HL-60/S4 treated with phorbol 12-myristate 13-acetate at 8.2 ng/mL for 4 days and 3 days (cell line): ENCODE measurements around the gene OPN1SW.

Experiments
- in situ Hi-C: fragments of 300-500 bp; cut with MboI; formaldehyde crosslinking; loops from 2 replicates; pipeline ENCODE4 v1.15.0; 2022; ENCODE audit warnings: low sequenced_read_pairs

Gene OPN1SW

DNA sequence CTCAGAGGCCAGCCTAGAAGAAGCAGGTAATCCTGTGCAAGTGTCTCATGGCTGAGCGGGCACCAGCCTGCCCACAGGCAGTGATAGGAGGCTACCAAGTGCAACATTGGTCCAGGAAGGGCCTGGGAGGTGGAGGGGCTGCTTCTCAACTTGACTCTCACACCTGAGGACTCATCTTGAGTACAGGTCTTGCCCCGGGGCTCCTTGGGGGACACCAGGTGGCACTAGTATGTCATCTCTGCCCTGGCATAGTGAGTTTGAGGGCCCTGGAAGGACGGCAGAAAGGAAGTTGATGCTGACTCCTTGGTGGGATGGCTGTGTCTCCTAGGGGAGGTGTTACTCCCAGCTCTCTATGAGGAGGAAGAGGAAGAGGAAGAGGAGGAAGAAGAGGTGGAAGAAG, 18.4 kb upstream of the OPN1SW start:
- in situ Hi-C loops = no loop called here

DNA sequence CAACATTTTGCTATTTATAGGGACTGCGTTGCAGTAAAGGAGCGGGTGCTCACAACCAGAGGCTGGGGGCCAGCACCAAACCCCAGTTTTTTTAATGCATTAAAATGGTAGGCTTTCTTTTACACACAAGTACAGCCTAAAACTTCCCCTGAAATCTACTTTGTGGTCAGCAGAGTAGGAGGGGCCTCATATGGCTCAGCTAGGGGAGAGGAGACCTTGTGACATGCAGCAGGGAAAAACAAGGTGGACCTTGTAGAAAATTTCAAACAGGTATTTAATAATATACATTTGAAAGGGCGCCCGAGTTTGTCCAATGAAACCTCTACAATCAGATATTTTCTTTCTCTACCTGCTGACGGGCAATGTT, 17.6 kb upstream of the OPN1SW start:
- in situ Hi-C loops = no loop called here

DNA sequence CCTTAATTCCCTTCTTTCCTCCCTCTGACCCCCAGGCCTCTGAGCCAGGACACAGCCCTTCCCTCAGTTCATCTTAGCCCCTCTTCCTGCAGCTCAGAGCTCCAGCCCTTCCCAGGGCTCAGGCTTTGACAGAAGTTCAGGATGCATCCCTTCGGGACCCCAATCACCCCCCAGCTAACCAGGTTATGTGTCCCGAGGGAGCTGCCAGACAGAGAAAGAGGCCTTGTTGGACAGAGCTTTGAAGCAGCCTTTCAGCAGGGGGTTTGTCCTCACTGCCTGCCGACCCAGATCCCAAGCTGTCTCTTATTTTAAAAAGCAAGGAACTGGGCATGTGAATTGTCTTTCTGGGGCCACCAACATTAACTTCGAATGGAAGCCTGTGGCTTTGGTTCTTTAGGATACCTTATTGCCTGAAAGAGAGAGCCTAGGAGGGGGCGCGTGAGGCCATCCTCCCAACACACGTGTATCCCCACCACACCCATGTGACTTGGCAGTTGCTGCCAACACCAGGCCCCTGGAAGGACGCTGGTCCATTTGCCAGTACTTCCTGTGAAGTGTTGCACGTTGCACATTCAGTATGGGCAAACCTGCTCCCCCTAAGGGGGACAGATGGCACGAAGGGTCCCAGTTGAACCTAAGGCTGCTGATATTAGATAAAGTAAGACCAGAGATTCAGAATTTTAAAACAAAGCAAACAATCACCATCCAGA, 17.0 kb upstream of the OPN1SW start:
- in situ Hi-C loops = no loop called here

DNA sequence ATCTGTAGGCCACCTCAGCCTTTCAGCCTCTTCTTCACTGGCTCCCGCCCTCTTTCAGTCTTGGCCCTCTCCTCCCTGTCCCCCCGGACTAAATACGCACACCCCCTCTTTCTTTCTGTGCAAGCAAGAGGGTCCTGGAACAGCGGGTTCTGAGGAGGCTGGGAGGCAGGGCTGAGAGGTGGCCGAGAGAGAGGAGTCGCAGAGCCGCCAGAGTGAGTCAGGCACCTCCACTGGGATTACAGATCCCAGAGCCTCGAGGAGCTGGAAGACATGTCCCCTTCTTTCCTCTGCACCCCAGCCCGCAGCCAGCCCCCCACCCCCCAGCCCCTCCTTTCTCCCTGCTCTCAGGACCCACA, 16.4 kb upstream of the OPN1SW start:
- in situ Hi-C loops = no loop called here

DNA sequence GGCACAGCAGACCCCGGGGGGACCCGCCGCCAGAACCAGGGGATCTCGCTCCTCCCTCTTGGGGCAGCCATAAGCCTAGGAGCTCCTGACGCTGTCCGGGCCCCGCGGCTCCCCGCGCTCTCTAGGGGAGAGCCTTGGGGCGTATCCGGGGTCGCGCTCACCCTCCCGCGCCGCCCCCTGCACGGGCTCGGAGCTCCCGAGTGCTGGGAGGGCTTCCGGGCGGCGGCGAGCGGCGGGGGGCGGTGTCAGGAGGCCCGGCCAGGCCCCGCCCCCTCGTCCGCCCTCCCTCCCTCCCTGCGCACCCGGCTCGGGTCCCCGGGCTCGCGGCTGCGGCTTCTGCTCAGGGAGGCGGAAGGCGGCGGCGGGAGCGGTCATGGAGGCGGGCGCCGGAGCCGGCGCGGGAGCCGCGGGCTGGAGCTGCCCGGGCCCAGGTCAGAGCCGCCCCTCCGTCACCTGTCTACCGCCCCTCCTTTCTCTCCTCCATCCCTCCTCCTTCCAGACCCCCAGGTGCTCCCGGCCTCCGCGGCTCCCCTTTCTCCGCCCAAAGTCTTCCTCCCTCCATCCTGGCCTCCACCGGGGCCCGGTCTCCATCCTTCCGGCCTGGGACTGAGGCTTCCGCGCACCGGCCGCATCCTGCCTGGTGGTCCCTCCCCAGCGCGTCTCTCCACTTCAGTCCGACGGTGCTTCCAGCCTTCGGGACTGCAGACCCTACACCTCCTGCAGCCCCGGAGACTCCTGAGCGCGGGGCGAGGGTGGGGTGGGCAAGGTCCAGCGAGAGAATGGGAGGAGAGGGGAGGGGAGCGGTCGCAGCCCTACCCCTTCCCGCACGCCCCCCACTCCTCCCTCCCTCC, 15.8 kb upstream of the OPN1SW start, which contains the start of gene CCDC136:
TSS of gene CCDC136 (plus strand) at position 848 of the 851 bp plus-strand sequence. CDS start 444 bp downstream, outside the sequence.
- in situ Hi-C loops = no loop called here

DNA sequence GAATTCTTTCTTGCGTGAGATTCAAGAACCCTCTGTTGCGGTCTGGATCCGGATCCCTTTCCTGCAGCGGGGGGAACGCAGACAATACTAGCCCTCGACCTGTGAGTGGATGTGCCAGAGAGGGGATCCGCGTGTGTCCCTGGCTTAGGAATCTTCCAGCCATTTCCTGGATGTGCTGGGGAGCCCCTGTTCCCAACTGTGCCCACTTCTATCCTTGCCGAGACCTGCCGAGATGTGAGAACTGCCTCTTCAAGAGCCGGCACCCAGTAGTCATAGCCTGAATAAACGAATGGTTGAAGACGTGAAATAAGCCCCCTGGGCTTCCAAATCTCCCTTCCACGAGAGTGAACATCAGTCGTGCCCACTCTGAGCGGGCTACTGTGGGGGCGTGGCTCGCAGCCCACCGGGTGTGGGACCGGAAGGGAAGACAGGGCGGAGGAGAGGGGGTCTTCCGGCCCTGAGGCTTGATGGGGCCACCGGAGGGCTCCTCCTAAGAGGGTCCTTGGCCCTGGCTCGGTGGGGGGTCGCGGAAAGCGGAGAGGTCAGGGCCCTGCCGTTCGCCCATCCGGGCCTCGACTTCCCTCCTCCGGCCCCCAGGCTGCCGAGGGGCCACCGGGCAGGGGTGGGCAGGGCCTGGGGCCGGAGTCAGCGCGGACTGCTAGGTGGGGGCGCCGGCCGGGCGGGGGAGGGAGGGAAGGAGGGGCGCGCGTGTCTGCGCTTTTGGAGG, 14.9 kb upstream of the OPN1SW start:
- in situ Hi-C loops = no loop called here

DNA sequence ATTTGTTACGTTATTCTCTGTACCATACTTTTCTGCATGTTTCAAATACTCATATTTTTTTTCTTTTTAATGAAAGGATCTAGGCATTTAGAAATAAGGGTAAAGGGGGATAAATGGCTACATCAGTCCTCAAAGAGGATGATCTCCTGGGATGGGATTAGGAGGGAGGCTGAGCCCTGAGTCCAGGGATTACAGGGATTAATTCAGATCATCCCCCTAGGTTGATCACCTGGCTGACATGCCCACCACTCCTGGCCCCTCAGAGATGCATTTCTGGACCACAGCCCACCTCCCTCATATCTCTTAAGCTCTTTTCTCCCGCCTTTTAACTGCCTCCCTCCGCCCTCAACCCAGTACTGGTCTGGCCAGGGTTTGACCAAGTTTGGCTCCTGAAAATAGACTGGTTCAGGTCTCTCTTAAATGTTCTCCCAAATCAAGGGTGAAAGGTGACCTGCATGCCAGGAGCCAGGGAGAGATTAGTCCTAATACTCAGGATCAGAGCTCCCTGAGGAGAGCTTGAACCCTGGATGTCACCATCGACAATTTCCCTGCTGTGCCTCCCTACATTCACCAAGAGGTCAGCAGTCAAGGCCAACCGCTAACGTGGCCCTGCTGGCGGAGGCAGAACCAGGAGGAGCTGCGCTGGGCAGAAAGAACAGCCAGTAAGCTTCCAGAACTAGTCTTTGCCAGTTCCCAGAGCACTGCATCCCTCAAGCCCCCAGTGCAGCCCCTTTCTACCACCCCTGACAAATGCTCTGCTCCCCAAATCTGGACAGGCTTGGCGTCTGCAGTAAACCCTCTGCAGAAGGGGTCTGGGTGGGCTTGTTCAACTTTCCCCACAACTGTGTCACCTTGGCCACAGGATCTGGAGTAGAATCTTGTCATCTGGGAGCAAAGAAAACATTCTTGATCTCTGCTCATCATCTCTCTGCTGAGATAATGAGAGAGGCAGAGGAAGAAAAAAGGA, 13.1 kb upstream of the OPN1SW start:
- in situ Hi-C loops = no loop called here

DNA sequence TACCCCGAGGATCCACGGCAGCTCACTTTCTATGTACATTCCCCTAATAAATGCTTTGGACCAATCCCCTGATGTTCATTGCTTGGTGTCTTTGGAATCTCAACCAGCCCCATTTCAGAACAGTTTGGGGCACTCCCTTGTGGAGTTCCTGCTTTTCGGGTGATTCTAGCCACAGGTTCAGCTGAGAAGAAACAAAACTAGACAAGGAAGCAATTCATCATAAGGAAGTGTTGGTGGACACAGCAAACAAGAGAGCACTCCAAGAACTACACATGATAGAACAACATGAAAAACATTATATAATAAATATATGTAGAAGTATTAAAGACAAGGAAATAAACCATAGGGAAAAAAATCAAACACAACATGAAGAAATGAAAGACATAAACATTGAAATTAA, 10.1 kb upstream of the OPN1SW start:
- in situ Hi-C loops = no loop called here

DNA sequence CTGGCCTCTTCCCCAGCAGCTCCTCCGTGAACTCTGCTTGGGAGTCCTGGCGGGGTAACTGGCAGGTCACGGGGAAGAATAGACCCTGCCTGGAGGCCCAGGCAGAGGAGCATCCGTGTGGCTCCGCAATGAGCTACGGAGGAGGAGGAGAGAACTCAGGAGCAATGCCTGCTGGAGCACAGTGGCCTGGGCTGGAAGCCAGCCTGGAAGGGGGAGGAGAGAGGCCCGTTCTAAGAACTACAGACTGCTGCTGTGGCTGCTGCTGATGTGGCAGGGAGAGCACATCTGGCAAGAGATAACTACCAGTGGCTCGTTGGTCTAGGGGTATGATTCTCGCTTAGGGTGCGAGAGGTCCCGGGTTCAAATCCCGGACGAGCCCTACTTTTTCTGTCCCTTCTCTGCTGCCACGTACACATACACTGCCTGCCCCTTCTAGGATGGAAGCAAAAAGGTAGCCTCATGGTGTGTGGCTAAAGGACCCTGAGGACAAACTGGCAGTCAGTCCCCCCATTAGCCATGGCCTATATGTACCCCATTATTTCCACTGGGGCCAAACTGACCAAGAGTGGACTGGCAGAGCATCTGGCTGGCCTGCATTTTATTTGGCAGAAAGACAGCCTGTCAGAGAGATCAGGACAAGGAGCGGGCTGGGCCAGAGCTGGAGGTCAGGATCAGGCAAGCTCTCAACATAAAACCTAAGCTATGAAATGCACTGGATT, 7.7 kb upstream of the OPN1SW start:
- in situ Hi-C loops = no loop called here

DNA sequence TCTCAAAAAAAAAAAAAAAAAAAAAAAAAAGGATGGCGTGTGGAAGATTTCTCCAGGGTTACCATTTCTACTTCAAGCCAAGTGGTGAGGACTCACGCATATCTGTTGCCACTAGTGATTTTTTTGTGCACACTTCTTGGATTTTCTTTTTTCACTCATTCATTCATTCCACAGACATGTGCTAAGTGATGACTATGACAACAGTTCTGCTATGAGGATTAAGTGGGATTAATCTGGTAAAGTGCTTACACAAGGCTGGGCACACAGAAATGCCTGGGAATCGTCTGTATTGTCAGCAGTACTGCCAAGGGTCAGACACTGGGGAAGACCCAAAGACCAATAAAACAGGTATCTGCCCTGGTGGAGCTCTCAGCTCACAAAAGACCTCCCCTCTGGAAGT, 6.3 kb upstream of the OPN1SW start:
- in situ Hi-C loops = no loop called here

DNA sequence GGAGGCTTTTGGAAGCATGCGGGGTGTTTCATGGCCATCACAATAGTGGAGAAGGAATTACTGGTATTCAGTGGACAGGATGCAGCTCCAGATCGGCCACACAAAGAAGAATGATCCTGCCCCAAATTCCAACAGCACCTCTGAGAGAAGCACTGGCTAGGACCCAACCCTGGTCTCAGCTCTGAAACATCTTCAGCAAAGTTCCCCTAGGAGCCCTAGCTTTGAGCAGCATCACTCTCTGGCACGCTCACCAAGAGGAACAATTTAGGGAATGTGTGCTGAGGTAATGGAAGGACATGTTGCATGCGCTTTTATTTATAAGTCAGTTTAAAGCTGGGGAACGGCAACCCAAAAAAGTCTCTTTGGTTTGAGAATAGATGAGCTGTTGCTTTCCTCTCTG, 5.5 kb upstream of the OPN1SW start:
- in situ Hi-C loops = no loop called here

DNA sequence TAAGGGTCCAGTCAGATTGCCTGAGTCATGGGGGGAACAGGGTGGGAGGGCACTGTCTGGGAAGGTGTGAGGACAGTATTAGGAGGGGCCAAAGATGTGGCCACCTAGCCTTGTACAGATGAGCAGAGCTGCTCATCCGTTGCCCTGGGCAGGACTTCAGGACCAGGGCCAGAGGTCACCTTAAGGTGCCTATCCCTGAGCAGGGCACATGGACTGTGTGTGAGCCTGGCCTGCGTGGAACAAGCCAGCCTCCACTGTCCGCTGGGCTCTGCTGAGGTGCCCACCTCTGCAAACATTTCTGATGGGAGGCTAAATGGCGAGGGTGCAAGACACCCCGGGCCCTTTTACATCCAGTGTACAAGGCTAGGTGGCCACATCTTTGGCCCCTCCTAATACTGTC, 3.4 kb upstream of the OPN1SW start:
- in situ Hi-C loops = no loop called here

DNA sequence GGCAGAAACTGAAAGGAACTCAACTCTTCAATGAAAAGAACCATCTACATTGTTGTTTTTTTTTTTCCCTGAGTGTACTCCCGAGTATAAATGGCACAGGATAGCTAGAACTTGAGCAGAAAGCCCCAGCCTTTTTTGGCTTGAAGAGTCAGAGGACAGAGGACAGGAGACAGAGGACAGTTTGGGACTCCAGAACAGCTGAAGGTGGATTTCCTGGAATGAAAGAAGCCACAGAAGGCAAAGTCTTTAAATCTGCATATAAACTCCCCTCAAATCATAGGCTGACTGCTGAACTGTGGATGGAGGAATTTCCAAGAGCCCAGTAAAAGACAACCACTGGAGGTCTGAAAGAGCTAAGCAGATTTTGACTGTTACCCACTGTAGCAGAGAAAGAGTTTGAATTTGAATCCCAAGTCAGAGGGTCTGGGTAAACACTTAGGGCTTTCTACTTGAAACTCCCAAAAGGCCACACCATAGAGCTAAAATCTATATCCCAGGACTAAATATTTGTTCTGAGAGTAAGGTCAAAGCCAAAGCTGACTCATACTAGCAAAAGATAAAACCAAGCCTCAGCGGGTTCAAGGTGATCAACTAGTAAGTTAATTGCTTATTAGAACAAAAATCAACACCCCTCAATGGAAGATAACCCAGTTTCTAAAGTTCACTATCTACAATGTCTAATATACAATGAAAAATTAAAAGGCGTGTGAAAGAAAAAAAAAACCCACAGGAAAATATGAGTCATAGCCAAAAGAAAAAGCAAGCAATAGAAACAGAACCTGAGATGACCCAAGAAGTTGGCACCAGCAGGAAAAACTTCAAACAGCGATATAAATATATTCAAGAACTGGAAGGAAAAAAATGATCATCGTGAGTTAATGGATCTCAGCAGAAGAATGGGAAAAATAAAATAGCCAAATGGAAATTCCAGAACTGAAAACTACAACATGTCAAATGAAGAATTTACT, 1.8 kb upstream of the OPN1SW start:
- in situ Hi-C loops = no loop called here

DNA sequence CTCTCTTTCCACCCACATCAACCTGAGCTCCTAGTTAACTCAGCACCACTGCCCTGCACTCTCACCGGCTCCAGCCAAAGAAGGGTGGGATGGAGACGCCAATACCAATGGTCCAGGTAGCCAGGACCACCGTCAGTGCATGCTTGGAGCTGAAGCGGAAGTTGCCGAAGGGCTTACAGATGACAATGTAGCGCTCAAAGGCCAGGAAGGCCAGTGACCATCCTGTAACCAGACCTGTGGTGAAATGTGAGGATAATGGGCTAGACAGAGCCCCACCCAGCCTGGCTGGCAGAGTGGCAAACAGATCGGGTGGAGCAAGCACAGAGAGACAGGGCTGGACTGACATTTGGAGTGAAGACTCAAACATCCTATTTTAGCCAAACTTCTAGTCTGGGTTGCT, 673 bp downstream of the OPN1SW start:
- in situ Hi-C loops = no loop called here

DNA sequence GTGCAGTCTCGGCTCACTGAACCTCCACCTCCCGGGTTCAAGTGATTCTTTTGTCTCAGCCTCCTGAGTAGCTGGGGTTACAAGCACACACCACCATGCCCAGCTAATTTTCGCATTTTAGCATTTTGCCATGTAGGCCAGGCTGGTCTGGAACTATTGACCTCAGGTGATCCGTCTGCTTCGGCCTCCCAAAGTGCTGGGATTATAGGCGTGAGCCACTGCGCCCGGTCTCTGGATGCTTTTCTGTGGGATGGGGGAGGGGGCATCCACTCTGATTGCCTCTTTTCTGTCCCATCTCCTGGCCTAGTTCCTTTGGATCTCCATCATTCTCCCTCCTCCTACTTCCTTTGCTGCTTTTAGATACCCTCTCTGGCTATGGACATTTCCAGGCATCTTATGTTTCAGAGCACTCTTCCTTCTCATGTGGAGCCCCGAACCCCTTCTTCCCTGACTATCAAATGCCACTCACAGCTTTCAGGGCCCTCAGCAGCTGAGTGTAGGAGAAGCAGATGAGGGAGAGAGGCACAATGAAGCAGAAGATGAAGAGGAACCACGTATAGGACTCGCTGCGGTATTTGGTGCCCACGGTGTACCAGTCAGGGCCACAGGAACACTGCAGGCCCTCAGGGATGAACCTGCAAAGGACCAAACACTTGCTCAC, 1.4 kb downstream of the OPN1SW start:
- in situ Hi-C loops = no loop called here

DNA sequence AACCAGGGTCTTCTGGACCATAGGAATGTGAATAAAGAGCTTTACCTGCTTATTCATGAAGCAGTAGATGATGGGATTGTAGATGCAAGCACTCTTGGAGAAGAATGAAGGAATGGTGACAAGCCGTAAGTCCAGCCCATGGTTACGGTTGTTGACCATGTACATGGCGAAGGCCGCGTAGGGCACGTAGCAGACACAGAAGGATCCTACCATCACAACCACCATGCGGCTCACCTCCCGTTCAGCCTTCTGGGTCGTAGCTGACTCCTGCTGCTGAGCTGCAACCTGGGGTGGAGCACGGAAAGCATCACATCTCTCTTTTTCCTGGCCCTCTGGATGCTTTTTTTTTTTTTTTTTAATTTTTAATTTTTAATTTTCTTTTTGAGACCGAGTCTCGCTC, 2.0 kb downstream of the OPN1SW start:
- in situ Hi-C loops = no loop called here

DNA sequence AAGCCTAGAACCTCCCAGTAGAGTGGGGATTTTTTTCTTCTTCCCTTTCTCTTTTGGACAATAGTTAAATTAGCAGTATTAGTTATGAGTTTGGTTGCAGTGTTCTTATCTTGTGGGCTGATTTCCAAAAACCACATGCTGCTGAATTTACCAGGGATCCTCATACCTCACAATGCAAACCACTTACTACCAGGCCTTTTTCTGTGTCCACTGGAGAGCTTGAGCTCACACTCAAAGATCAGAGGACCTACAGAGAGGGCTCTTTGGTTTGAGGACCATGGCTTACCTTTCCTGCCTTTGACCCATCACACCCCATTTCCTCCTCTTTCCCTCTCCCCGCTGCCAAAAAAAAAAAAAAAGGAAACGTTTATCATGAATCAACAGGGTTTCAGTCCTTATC, 5.4 kb downstream of the OPN1SW start:
- in situ Hi-C loops = no loop called here

DNA sequence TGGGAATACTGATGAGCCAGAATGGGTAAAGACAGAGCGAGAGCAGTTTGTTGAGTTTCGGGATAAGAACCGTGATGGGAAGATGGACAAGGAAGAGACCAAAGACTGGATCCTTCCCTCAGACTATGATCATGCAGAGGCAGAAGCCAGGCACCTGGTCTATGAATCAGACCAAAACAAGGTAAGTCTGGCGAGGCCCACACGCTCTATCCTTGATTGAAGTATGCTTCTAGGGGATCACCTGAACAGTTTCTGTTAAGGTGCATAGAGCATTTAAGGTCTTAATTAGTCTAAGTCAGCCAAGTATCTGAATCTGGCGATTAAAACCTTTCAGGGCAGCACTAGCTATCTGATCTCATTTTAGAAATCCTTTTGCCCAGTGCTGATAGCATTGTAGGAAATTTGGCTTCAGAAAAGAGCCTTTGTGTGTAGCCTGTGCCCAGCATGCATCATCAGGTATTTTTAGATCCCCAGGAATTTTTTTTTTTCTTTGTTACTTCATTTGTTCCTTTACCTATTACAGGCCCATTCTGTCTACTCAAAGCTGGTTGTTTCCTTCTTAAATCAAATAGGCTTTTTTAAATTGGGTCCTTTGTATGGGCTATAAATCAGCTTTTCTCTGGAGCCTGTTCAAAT, 8.0 kb downstream of the OPN1SW start:
- in situ Hi-C loops = no loop called here
